Tibial nerve (tissue), 4 donors: ENCODE results near the gene ARMS2. TPM values are rescaled to one million over a fixed set of nuclear protein-coding genes. Genes with fewer than 3 reads are reported as not detected.

Source experiments
- DNase-seq, 2 donors: peaks; one replicate each; pipeline ENCODE4 v3.0.0-alpha.2; 2019; ENCODE audit warnings: low spot score in 2 of 2
- H3K27ac ChIP-seq, 4 donors: fragments of 200-600 bp; sonication (generic) in 3 of 4; one replicate each; pipeline ENCODE4 v1.5.1; 2017 to 2019; ENCODE audit warnings: mild to moderate bottlenecking in 1 of 4
- H3K27me3 ChIP-seq, 2 donors: fragments of 200-600 bp; sonication (generic) in 1 of 2; one replicate each; pipeline versions ENCODE4 v1.5.1 to v1.6.0; 2017 to 2019
- H3K36me3 ChIP-seq, 3 donors: fragments of 200-600 bp; sonication (generic); one replicate each; pipeline ENCODE4 v1.5.1; 2018 to 2019
- H3K4me1 ChIP-seq, 4 donors: fragments of 200-600 bp; sonication (generic) in 3 of 4; one replicate each; pipeline ENCODE4 v1.5.1; 2017 to 2019
- H3K4me3 ChIP-seq, 4 donors: fragments of 200-600 bp; sonication (generic) in 3 of 4; one replicate each; pipeline ENCODE4 v1.5.1; 2017 to 2019; ENCODE audit warnings: mild to moderate bottlenecking in 1 of 4, moderate library complexity in 1 of 4
- H3K9me3 ChIP-seq, 4 donors: fragments of 200-600 bp; sonication (generic) in 3 of 4; one replicate each; pipeline ENCODE4 v1.5.1; 2017 to 2019
- CTCF ChIP-seq, 5 experiments: fragments of 200-600 bp in 3 of 5; fragments of 450-650 bp in 2 of 5; sonication (generic) in 3 of 5; IDR thresholded peaks; one replicate each; pipeline ENCODE4 v1.5.1; 2016 to 2019; ENCODE audit warnings: antibody characterized with exemption in 5 of 5, mild to moderate bottlenecking in 3 of 5, moderate library complexity in 2 of 5
- EP300 ChIP-seq, 2 donors: sonication (generic); formaldehyde crosslinking; IDR thresholded peaks; one replicate each; pipeline ENCODE4 v1.6.1; 2017; ENCODE audit warnings: antibody characterized with exemption in 2 of 2, mild to moderate bottlenecking in 1 of 2
- POLR2A ChIP-seq, 2 donors: fragments of 450-650 bp; IDR thresholded peaks; one replicate each; pipeline ENCODE4 v1.6.1; 2017; ENCODE audit warnings: antibody characterized with exemption in 2 of 2, mild to moderate bottlenecking in 2 of 2, moderate library complexity in 2 of 2
- WGBS, 2 donors: methylation state at CpG; one replicate each; pipeline ENCODE4 v1.1.5; 2018; 5-methylcytosine and 5-hydroxymethylcytosine counted together
- total RNA-seq, 4 donors: library from RNA; depleted of rRNA; stranded (reverse); fragments of >200 nt; gene quantifications; one replicate each; pipeline ENCODE4 v1.1.0, GENCODE V29; 2016

The ARMS2 gene
- total RNA-seq, 4 donors from 2014 or later, result not detected

DNA sequence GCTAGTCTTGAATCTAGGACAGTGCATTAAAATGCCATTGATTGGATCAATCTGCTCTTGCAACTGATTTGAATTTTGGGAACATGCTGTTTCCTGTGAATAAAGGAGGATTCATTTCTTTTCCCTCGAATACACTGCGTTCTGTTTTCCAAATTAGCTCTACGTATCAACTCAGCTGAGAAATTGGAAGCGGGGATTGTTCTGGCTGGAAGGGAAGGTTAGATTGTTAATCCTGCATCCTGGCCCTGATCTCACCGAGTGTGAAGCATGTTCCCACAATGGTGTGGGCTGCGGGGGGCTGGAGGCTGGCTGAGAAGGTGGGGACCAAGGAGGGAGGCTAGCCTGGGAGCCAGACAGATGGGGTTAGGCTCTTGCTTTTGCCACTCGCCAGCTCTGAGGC lies 24.5 kb downstream of the ARMS2 start:
- Histone ChIP-seq H3K4me1 (peaks cover 0 to 38% (median 27%) of the 10 kb centered on the region in 4 donors), H3K9me3 (no peaks in the 10 kb centered on the region), H3K36me3 (no peaks in the 10 kb centered on the region), H3K4me3 (no peak overlapping the region), H3K27ac (peak overlapping the region; percentile 29 to 87 (median 68)), H3K27me3 (no peaks in the 10 kb centered on the region)
- DNase-seq, result no peak
- TF ChIP-seq POLR2A (IDR thresholded peaks at IDR 0.05) (no peak), CTCF (IDR thresholded peaks at IDR 0.05) (no peak), EP300 (IDR thresholded peaks at IDR 0.05) (peak in 1 of 2 donors; percentile 77)
- WGBS, 2 donors, result 55 to 62% methylated on average over 7 of the region's 7 CpGs

DNA sequence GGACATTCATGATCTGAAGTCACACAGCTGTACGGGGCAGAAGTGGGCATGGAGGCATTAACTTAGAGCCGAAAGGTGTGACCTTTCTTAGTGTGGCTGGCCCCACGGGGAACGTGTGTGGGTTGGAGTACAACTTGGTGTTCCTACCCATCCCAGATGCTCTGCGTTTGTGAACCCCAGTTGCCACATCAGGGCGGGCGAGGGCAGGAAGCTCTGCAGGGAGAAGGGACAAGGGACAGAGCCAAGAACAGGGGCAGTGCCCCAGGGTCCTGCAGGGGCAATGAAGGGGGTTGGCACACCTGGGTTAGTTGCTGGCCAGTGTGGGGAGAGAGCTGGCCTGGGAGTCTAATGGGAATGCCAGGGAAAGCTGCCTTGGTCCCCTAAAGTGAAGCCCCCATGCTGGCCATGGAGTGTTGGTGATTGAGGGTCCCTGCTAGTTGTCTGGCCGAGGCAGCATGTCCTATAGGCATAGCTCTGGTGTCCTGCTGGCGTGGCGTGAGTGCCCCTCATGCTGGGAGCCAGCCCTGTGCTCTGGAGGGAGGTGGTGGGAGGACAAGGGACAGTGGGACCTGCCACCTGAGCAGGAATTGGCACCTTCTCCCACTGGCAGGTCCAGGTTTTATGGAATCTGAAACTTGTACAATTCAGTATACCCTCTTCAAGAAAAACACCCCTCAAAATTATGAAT lies 25.8 kb downstream of the ARMS2 start:
- DNase-seq, result no peak
- H3K9me3 ChIP-seq, result no peaks in the 10 kb centered on the region
- peak overlapping the region; percentile 35 to 87 (median 68) for H3K27ac ChIP-seq

GRCh38 chr10:122481296-122482056 lies 27.0 kb downstream of the ARMS2 start:
- H3K4me3 ChIP-seq, result no peak overlapping the region
- H3K27me3 ChIP-seq, result no peaks in the 10 kb centered on the region
- H3K36me3 ChIP-seq, result no peaks in the 10 kb centered on the region
- DNase-seq, result no peak
- H3K27ac ChIP-seq, result peak overlapping the region in 2 of 4 donors; percentile 26 to 39
- TF ChIP-seq EP300 (IDR thresholded peaks at IDR 0.05), result no peak
- no peak for TF ChIP-seq POLR2A (IDR thresholded peaks at IDR 0.05)
- TF ChIP-seq CTCF (IDR thresholded peaks at IDR 0.05), result no peak
- peaks cover 0 to 24% (median 7%) of the 10 kb centered on the region in 4 donors for H3K4me1 ChIP-seq
- H3K9me3 ChIP-seq, result no peaks in the 10 kb centered on the region
- 89 to 90% methylated on average over 6 of the region's 6 CpGs for WGBS, 2 donors

More for the DNA sequence above, 25.8 kb downstream of the ARMS2 start:
- H3K36me3 ChIP-seq, result no peaks in the 10 kb centered on the region
- TF ChIP-seq CTCF (IDR thresholded peaks at IDR 0.05), result no peak
- no peak for TF ChIP-seq POLR2A (IDR thresholded peaks at IDR 0.05)
- no peak for TF ChIP-seq EP300 (IDR thresholded peaks at IDR 0.05)
- H3K27me3 ChIP-seq, result no peaks in the 10 kb centered on the region
- 94 to 96% methylated on average over 10 of the region's 10 CpGs for WGBS, 2 donors
- H3K4me3 ChIP-seq, result no peak overlapping the region
- H3K4me1 ChIP-seq, result peaks cover 0 to 26% (median 19%) of the 10 kb centered on the region in 4 donors

- Histone ChIP-seq H3K4me1 (peaks cover 0 to 25% (median under 1%) of the 10 kb centered on the region in 4 donors), H3K27ac (no peak overlapping the region), H3K36me3 (peaks cover 0 to 5% (median 2%) of the 10 kb centered on the region in 3 donors), H3K9me3 (no peaks in the 10 kb centered on the region), H3K27me3 (no peaks in the 10 kb centered on the region), H3K4me3 (no peak overlapping the region)
- 90 to 94% methylated on average over 11 of the region's 11 CpGs for WGBS, 2 donors
- DNase-seq, result no peak
- TF ChIP-seq EP300 (IDR thresholded peaks at IDR 0.05) (no peak), CTCF (IDR thresholded peaks at IDR 0.05) (no peak), POLR2A (IDR thresholded peaks at IDR 0.05) (no peak)
Measured at GRCh38 chr10:122484276-122485060, 30.0 kb downstream of the ARMS2 start.
